ENCODE measurements around the gene COPS8. TPM values are rescaled to one million over a fixed set of nuclear protein-coding genes. Genes with fewer than 3 reads are reported as not detected.

COPS8 gene
- total RNA-seq, 2 donors from 2014 or later = 27.4 to 27.8 TPM

- 75 to 85% methylated on average over 5 of the region's 5 CpGs for WGBS, 2 donors
- Histone ChIP-seq H3K27me3 (no peaks in the 10 kb centered on the region), H3K27ac (no peak overlapping the region), H3K36me3 (replicated peaks in 1 of 2; ENCODE audit: insufficient read depth in 1 of 2, low read depth in 2 of 2) (no peaks in the 10 kb centered on the region), H3K4me3 (no peak overlapping the region), H3K4me1 (no peaks in the 10 kb centered on the region), H3K9me3 (no peaks in the 10 kb centered on the region)
- ATAC-seq (no peak), DNase-seq (no peak)
- TF ChIP-seq, protein P1, sequence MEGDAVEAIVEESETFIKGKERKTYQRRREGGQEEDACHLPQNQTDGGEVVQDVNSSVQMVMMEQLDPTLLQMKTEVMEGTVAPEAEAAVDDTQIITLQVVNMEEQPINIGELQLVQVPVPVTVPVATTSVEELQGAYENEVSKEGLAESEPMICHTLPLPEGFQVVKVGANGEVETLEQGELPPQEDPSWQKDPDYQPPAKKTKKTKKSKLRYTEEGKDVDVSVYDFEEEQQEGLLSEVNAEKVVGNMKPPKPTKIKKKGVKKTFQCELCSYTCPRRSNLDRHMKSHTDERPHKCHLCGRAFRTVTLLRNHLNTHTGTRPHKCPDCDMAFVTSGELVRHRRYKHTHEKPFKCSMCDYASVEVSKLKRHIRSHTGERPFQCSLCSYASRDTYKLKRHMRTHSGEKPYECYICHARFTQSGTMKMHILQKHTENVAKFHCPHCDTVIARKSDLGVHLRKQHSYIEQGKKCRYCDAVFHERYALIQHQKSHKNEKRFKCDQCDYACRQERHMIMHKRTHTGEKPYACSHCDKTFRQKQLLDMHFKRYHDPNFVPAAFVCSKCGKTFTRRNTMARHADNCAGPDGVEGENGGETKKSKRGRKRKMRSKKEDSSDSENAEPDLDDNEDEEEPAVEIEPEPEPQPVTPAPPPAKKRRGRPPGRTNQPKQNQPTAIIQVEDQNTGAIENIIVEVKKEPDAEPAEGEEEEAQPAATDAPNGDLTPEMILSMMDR (IDR thresholded peaks at IDR 0.05) = no peak
- intact Hi-C loops (cut with DNase I) = no loop called here
Observed at GRCh38 chr2:237057893-237058300, 27.8 kb upstream of the COPS8 start.

DNA sequence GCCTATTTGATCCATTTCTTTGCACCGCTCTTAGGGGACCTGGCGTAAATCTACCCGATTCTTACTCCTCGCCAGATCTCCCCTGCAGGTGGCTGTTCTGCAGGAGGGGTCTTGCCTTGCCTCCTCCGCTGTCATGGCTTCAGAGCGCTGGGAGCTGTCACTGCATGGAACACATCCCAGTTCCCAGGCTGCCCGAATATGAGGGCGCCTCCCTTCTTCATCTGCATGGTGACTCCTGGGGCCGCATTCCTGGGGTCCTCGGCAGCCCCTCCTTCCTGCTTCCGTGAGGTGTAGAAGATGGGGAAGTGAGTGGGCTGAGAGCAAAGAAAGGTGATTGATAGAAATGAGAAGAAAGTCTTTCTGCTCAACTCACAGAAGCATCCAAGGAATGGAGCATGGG is 27.3 kb upstream of the COPS8 start:
- DNase-seq = no peak
- Histone ChIP-seq H3K9me3 (no peaks in the 10 kb centered on the region), H3K4me3 (no peak overlapping the region), H3K27ac (no peak overlapping the region), H3K36me3 (replicated peaks in 1 of 2; ENCODE audit: insufficient read depth in 1 of 2, low read depth in 2 of 2) (no peaks in the 10 kb centered on the region), H3K4me1 (no peaks in the 10 kb centered on the region), H3K27me3 (no peaks in the 10 kb centered on the region)
- intact Hi-C loops (cut with DNase I) = no loop called here
- TF ChIP-seq, protein P1 (IDR thresholded peaks at IDR 0.05) = no peak
- no peak for TF ChIP-seq POLR2A (IDR thresholded peaks at IDR 0.05)
- ATAC-seq = no peak
- 84 to 89% methylated on average over 11 of the region's 11 CpGs for WGBS, 2 donors

DNA sequence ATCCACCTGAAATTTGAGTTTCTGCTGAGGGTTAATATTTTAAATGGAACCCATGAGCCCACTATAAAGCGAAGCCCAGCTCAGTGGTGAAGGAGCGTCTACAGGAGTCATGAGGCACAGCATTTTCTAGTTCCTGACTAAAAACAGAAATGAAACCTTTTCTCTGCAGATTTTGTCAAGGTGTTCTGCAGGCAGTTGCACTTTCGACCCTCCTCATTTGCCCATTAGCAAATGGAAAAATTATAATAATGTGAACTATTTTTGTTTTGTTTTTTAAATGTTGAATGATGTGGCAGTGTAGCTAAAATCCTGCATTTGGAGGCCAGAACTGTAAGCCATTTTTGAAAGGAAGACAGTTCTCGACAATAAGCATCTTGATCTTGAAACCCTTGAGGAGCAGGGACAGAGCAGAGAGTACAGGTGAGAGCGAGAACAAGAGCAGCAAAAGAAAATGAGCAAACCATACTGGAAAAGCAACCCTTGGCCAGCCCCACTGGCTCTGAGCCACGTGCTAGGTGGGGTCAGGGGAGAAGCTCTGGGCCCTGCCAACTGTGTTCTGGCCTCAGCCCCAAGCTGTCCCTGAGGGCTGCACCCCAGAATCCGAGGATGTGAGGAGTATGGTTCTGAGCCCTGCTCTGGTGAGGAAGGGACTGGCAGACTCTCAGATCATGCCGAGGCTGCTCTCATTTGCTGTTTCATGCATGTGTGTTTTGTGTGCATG is 26.4 kb upstream of the COPS8 start:
- WGBS, 2 donors = 71 to 80% methylated on average over 7 to 8 of the region's 8 CpGs
- no peaks in the 10 kb centered on the region for H3K27me3 ChIP-seq
- H3K36me3 ChIP-seq (replicated peaks in 1 of 2; ENCODE audit: insufficient read depth in 1 of 2, low read depth in 2 of 2) = no peaks in the 10 kb centered on the region
- H3K4me3 ChIP-seq = no peak overlapping the region
- TF ChIP-seq, protein P1 (IDR thresholded peaks at IDR 0.05) = no peak
- no peak for TF ChIP-seq POLR2A (IDR thresholded peaks at IDR 0.05)
- H3K4me1 ChIP-seq = no peaks in the 10 kb centered on the region
- ATAC-seq = no peak
- H3K9me3 ChIP-seq = no peaks in the 10 kb centered on the region
- intact Hi-C loops (cut with DNase I) = no loop called here
- no peak for DNase-seq
- H3K27ac ChIP-seq = no peak overlapping the region

DNA sequence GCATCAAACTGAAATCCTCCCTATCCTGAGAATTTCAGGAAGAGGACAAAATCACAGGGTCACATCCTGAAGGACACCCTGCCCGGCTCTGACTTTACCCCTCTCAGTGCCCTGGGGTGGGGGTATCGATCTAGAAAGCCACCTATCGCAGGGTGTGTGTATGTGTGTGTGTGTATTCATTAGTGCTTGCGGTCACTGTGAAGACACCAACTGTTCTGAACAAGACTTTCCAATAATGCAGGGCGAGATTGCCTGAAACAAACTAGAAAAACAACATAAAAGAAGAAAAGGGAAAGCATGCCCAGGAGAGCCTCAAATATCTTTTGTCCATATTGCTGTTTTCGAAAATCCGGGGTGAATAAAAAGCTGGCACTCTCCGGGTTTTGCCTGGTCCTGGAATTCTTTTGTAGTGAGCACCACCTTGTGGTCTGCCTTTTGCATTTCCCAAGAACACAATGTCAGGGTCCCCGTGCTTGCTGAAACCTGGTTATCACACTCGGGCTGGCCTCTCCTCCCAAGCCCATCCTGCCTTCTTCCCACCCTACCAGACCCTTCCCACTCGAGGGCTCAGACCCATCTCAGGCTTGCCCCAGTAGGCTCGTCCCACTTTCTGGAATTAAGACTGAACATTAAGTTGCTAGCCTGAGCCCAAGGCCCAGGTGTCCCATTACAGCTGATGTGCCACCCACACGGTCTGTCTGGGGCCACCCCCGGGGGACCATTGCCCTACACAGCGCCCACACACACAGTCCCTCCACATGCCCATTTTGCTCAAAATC is 25.0 kb upstream of the COPS8 start:
- TF ChIP-seq, protein P1 (IDR thresholded peaks at IDR 0.05) = peak; percentile 48 to 82 (median 78)
- TF ChIP-seq POLR2A (IDR thresholded peaks at IDR 0.05) = no peak
- 9 to 11% methylated on average over 15 of the region's 15 CpGs for WGBS, 2 donors
- H3K36me3 ChIP-seq (replicated peaks in 1 of 2; ENCODE audit: insufficient read depth in 1 of 2, low read depth in 2 of 2) = no peaks in the 10 kb centered on the region

More for the DNA sequence above, 25.0 kb upstream of the COPS8 start:
- Histone ChIP-seq H3K27me3 (no peaks in the 10 kb centered on the region), H3K4me3 (no peak overlapping the region), H3K27ac (no peak overlapping the region), H3K9me3 (no peaks in the 10 kb centered on the region), H3K4me1 (no peaks in the 10 kb centered on the region)
- ATAC-seq (peak; percentile 83), DNase-seq (peak; percentile 60 to 73 (median 62))
- intact Hi-C loops (cut with DNase I) = loop anchor here (5.0 kb wide), 1 partner anchor 708 kb away; no protein-coding TSS in a partner anchor

All from body of pancreas (tissue), 4 donors.